ENCODE measurements around the gene TCF4. TPM values are rescaled to one million over a fixed set of nuclear protein-coding genes. Genes with fewer than 3 reads are reported as not detected.

TCF4 gene
- total RNA-seq, 1 donor from 2014 or later = 344 TPM

DNA sequence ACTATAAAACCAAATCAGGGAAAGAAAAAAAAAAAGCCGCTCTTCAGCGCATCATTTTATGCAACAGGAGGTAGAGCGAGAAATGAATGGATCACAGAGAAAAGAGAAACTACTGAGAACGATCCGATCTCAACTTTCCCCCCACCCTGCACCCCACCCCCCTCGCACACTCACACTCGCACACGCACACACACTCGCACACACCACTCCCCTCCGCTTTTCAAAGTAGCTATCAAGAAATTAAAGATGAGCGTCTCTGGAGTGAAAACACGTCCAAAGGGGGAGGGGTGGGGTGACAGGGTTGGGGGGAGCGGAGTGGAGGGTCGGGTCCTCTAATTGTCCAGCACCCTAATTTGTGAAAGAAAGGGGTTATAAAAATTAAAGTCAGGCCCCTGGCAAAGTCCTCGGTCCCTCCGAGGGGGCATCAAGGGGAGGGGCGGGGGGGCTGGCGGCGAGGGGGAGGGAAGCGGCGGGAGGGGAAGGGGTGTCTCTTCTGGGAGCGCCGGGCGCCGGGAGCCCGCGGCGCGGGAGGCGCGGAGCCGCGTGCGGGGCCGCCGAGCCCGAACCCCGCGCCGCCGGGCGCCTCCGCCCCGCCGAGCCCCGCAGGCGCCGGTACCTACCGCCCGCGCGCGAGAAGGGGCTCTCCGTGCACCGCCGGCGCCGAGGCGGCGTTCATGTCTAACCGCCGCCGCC, 428 bp downstream of the TCF4 start:
- no peak for DNase-seq (ENCODE audit: extremely low read depth, low read depth, low spot score)

- DNase-seq (ENCODE audit: extremely low read depth, low read depth, low spot score) = no peak
Measured at GRCh38 chr18:55585920-55586561, 2.0 kb downstream of the TCF4 start.

DNA sequence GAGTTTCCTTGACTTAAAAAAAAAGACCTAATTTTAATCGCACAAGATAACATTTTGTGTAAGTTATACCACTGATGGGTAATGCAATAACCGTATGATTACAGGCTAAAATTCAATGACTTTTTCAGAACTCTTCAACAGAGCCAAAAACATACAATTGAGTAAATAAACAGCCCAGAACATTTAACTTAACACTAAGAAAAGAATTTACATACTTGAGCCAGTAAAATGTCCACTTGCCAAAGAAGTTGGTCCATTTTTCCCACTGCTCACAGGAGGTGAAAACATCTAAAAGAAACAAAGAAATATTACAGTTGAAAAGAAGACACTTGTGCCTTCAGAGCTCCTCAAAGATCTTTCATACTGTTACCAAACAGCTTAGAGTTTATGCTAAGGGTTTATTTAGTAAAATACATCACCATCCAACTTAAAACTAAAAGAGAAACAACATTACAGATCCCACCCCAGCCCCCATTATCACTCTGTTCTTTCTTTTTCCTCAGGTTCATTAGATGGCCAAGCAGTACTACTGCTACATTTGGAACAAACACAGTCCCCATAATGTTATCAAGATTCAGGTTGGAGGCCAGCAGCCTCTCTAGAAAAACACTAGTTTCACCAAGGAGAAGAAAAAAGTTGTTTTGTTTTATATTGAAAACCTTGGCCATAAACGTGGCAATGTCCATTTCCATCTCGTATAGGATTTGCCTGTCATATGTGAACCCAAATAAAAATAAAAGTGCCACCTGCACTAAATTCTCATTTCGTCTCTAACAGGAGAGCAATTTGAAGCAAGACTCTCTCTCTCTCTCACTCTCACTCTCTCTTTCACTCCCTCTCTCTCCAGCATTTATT, 2.7 kb downstream of the TCF4 start:
- no peak for DNase-seq (ENCODE audit: extremely low read depth, low read depth, low spot score)

GRCh38 chr18:55584201-55584600, 3.8 kb downstream of the TCF4 start:
- no peak for DNase-seq (ENCODE audit: extremely low read depth, low read depth, low spot score)

GRCh38 chr18:55582325-55582724, 5.7 kb downstream of the TCF4 start:
- DNase-seq (ENCODE audit: extremely low read depth, low read depth, low spot score) = no peak

GRCh38 chr18:55579501-55580270, 8.3 kb downstream of the TCF4 start:
- DNase-seq (ENCODE audit: extremely low read depth, low read depth, low spot score) = no peak

GRCh38 chr18:55577812-55578539, 10.0 kb downstream of the TCF4 start:
- no peak for DNase-seq (ENCODE audit: extremely low read depth, low read depth, low spot score)

GRCh38 chr18:55576001-55576400, 12.0 kb downstream of the TCF4 start:
- DNase-seq (ENCODE audit: extremely low read depth, low read depth, low spot score) = no peak

DNA sequence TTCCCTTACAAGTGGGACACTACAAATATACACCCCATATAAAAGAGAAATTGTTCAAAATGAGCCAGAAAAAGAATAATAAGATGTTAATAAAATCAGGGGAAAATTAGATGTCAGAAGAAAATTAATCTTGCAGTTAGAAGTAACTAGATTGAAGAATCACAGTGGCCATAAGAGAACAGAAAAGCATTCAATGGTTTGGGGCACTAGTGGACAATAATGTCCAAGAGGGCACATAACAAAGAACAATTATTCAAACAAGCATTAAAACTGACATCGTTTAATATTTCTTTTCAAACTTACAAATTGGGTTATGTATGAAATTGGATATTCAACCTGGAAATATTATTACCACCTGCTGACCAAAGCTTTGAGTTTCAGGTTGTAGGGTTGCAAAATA, 12.9 kb downstream of the TCF4 start:
- DNase-seq (ENCODE audit: extremely low read depth, low read depth, low spot score) = no peak

GRCh38 chr18:55573386-55573785, 14.6 kb downstream of the TCF4 start:
- DNase-seq (ENCODE audit: extremely low read depth, low read depth, low spot score) = no peak

GRCh38 chr18:55570966-55571365, 17.0 kb downstream of the TCF4 start:
- no peak for DNase-seq (ENCODE audit: extremely low read depth, low read depth, low spot score)

DNA sequence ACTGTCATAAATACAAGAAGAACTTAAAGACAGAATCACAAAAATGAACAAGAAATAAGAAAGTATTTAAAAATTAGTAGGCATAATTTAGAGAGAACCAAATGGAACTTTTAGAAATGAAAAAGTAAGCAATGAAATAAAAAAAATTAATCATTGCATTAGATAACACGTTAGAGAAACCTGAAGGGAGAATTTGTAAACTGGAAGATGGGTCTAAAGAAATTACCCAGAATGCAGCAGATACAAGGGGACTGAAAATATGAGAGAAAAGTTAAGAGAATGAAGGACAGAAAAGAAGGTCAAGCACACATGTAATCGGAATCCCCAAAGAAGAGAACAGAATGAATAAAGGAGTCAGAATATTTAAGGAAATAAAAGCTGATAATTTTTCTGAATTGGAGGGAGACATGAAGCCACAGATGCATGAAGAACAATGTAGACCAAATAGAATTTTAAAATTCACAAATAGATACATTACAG, 21.5 kb downstream of the TCF4 start:
- no peak for DNase-seq (ENCODE audit: extremely low read depth, low read depth, low spot score)

DNA sequence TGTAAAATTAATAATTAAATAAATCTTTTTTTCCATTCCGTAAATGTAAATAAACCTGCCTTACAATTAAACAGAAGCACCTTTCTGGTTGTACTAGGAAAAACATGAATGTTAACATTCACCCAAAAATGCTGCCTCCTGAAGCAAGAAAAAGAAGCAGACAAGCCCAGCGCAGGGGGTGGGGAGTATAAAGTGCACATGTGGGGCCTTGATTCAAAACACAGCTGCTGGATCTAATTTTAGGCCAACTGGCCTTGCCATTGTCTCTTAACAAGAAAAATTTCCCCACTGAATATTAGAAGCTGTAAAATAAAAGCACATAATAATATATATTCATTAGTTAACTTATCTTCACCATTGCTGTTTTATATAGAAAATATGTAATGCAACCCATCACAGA, 28.3 kb downstream of the TCF4 start:
- DNase-seq (ENCODE audit: extremely low read depth, low read depth, low spot score) = no peak

- DNase-seq (ENCODE audit: extremely low read depth, low read depth, low spot score) = no peak
Measured at GRCh38 chr18:55557211-55557610, 30.8 kb downstream of the TCF4 start.

DNA sequence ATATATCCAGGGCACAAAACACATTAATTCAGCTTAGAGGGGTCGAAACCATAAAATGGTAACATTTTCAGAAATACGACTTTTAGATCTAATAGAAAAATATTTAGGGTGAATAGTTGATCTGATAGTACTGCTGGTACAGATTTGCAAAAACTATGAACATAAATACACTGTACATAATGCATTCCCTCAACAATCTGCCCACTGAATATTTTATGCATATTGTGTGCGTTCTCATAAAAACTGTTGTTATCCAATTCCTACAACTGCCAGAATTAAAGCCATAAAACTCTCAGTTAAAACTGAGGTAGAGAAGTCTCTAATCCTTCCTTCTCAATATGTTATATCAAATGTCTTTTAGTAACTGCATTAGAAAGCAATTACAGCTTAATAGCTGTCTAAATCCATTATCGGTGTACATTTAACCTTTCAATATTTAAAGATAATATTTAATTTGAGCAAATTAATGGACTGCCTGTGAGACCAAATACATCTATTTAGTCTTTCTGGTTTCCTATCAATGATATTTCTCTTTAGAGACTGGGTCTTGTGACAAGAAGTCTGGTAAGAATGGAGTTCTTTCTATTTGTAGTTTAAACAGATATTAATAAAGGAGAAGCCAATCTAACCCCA, 32.5 kb downstream of the TCF4 start:
- DNase-seq (ENCODE audit: extremely low read depth, low read depth, low spot score) = no peak

DNA sequence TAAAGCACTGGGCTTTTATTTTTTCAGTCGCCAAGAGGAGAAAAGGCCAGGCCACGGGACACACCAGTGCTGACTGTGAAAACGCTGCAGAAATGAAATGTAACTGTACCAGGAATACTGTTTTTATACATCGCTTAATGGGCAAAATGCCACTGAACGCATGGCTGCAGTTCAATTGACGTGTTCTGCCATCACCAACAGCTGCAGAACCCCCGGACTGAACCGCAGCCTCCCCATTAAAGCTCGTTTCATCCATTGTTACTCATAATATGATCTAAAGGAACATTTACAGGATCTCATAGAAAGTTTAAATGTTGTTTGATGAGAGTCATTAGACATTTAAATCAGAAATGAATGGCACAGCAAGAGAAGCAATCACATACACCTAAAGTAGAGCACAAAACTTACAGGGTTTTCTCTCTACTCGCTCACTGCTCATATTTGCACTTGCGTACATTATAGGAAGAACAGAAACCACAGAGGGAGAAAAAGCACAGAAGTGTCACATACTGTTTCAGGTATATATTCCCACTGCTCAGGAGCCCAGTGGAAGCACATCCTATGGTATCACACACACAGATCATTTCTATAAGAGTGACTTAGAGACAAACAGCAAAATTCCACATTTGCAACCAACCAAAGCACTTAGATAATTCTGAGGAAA, 35.3 kb downstream of the TCF4 start:
- no peak for DNase-seq (ENCODE audit: extremely low read depth, low read depth, low spot score)

DNA sequence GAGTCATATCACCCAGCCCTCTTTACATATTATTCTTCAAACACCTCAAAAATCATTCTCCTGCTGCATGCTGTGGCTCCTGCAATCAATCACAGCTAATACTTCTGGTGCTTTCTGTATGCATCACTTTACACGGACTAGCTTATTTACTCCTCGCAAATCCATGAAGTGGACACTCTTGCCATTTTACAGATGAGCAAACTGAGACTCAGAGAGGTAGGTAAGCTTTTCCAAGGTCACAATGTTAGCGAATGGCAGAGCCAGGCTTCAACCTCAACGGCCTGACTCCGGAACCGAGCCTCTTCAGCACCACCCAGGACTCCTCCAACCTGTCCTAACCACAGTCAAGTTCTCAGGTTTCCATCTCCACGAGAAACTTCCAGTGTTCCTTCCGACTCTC, 36.8 kb downstream of the TCF4 start:
- DNase-seq (ENCODE audit: extremely low read depth, low read depth, low spot score) = no peak

GRCh38 chr18:55550471-55550870, 37.5 kb downstream of the TCF4 start:
- DNase-seq (ENCODE audit: extremely low read depth, low read depth, low spot score) = no peak

GRCh38 chr18:55549474-55550104, 38.4 kb downstream of the TCF4 start:
- DNase-seq (ENCODE audit: extremely low read depth, low read depth, low spot score) = no peak

Data from glomerular endothelial cell (primary cell).